ENCODE data around the gene TMTC4. TPM values are rescaled to one million over a fixed set of nuclear protein-coding genes. Genes with fewer than 3 reads are reported as not detected.

Gene TMTC4
- total RNA-seq, 2 donors from 2014 or later: 8.2 to 17.9 TPM

DNA sequence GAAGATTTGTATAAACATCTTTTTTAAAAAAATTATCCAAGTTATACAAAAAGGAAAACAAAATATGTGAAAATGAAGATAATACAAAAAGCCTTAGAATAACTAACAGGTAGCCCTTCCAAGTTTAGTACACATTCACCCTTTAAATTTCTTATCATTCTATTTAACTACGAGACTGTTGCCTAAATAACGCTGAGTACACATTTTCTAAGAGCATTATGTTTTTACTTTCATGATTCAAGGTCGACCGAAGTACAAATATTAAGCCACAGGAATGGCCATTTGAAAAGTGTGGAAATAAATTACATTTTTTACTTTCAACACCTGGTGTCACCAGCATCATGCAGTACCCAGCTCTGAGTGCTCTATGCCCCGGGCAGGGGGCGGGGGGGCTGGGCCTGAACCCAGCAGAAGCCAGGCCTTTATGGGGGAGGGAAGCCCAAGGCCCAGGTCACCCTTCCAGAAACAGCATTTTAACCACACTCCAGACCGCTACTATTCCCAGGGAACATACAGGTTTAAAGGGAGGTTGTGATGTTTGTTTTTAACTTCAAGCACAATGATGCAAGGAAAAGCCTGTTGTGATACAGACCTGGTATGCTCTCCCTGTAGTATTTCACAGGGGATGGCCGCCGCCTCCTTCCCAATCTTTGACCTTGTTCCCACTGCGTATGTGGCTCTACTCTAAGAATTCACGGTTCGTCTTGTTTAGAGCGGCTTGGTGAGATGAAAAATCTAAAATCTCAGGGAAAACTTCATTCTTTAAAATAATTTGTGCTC, 110.0 kb downstream of the TMTC4 start:
- Histone ChIP-seq H3K4me3 (no peak overlapping the region), H3K27ac (no peak overlapping the region), H3K27me3 (replicated peaks; ENCODE audit: insufficient read depth) (no peaks in the 10 kb centered on the region), H3K36me3 (no peaks in the 10 kb centered on the region), H3K9me3 (peaks cover 4% of the 10 kb centered on the region), H3K4me1 (ENCODE audit: control insufficient read depth in 1 of 2, low read depth in 2 of 2) (no peaks in the 10 kb centered on the region)
- ATAC-seq (ENCODE audit: insufficient number of reproducible peaks, low FRiP score, low read depth): no peak
- no peak for DNase-seq (ENCODE audit: low spot score)
- TF ChIP-seq CTCF (IDR thresholded peaks at IDR 0.05): no peak

DNA sequence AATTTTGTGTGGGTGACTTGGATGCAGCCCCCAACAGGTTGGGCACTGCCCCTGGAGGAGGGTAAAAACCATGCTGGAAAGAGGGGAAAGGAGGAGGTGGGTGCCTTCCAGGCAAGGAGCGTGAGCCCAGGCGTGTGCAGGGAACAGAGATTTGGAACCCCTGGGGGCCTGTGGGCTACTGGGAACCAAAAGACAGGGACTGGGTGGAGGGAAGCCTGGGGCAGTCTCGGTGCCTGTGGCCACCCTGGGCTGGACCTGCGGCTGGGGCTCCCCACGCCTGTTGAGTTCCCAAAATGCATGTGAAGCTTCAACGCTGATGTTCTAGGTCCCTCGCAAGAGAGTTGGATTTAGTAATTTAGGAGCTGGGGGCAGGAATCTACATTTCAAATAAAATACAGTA, 110.8 kb downstream of the TMTC4 start:
- TF ChIP-seq CTCF (IDR thresholded peaks at IDR 0.05): no peak

GRCh38 chr13:100561599-100562204, 112.9 kb downstream of the TMTC4 start:
- ATAC-seq (ENCODE audit: insufficient number of reproducible peaks, low FRiP score, low read depth): no peak
- no peak overlapping the region for H3K4me3 ChIP-seq
- H3K27ac ChIP-seq: no peak overlapping the region
- peaks cover 4% of the 10 kb centered on the region for H3K9me3 ChIP-seq
- no peaks in the 10 kb centered on the region for H3K27me3 ChIP-seq (replicated peaks; ENCODE audit: insufficient read depth)
- no peak for DNase-seq (ENCODE audit: low spot score)
- no peak for TF ChIP-seq CTCF (IDR thresholded peaks at IDR 0.05)
- no peaks in the 10 kb centered on the region for H3K4me1 ChIP-seq (ENCODE audit: control insufficient read depth in 1 of 2, low read depth in 2 of 2)
- no peaks in the 10 kb centered on the region for H3K36me3 ChIP-seq

More for the DNA sequence above, 110.8 kb downstream of the TMTC4 start:
- ATAC-seq (ENCODE audit: insufficient number of reproducible peaks, low FRiP score, low read depth) (no peak), DNase-seq (ENCODE audit: low spot score) (no peak)
- Histone ChIP-seq H3K4me1 (ENCODE audit: control insufficient read depth in 1 of 2, low read depth in 2 of 2) (no peaks in the 10 kb centered on the region), H3K4me3 (no peak overlapping the region), H3K27me3 (replicated peaks; ENCODE audit: insufficient read depth) (no peaks in the 10 kb centered on the region), H3K9me3 (peaks cover 4% of the 10 kb centered on the region), H3K27ac (no peak overlapping the region), H3K36me3 (no peaks in the 10 kb centered on the region)

GRCh38 chr13:100561158-100561499, 113.5 kb downstream of the TMTC4 start:
- no peak for ATAC-seq (ENCODE audit: insufficient number of reproducible peaks, low FRiP score, low read depth)

More at GRCh38 chr13:100561158-100561499, 113.5 kb downstream of the TMTC4 start:
- no peak for DNase-seq (ENCODE audit: low spot score)
- Histone ChIP-seq H3K27ac (no peak overlapping the region), H3K36me3 (no peaks in the 10 kb centered on the region), H3K4me1 (ENCODE audit: control insufficient read depth in 1 of 2, low read depth in 2 of 2) (no peaks in the 10 kb centered on the region), H3K27me3 (replicated peaks; ENCODE audit: insufficient read depth) (no peaks in the 10 kb centered on the region), H3K9me3 (peaks cover 4% of the 10 kb centered on the region), H3K4me3 (no peak overlapping the region)
- TF ChIP-seq CTCF (IDR thresholded peaks at IDR 0.05): no peak
